Femur (tissue), 1 donor: Measurements from ENCODE around the gene NDUFB4.

Experiments used
- DNase-seq: peaks from one replicate; pipeline ENCODE4 v3.0.0-alpha.2; 2017

Gene NDUFB4

GRCh38 chr3:120641696-120642246 lies 45.6 kb downstream of the NDUFB4 start:
- DNase-seq = no peak

GRCh38 chr3:120642368-120642948 lies 46.3 kb downstream of the NDUFB4 start:
- no peak for DNase-seq

GRCh38 chr3:120645083-120645845 lies 49.1 kb downstream of the NDUFB4 start:
- no peak for DNase-seq

- DNase-seq = no peak
Observed at GRCh38 chr3:120646771-120647432, 50.8 kb downstream of the NDUFB4 start.

- DNase-seq = no peak
Observed at GRCh38 chr3:120648290-120648689, 52.2 kb downstream of the NDUFB4 start.

- DNase-seq = no peak
Observed at GRCh38 chr3:120649830-120650233, 53.7 kb downstream of the NDUFB4 start.

GRCh38 chr3:120650311-120650710 lies 54.2 kb downstream of the NDUFB4 start:
- no peak for DNase-seq
